Heart right ventricle (tissue), 16 donors: ENCODE data around the gene MOBP. TPM values are rescaled to one million over a fixed set of nuclear protein-coding genes. Genes with fewer than 3 reads are reported as not detected.
"Not testable (repeated sequence)": the region's sequence is repeated elsewhere in the genome, so short reads cannot be mapped to it uniquely, and the experiment has no call there.

Source experiments
- ATAC-seq, 8 donors: fragments of 200-7000 bp; cut with Tn5 transposase; one replicate each; pipeline ENCODE4 v1.9.1; 2020; ENCODE audit warnings: mild to moderate bottlenecking in 8 of 8, moderate library complexity in 8 of 8, moderate number of reproducible peaks in 1 of 8
- DNase-seq, 2 donors: peaks; one replicate each; pipeline ENCODE4 v3.0.0-alpha.2; 2020
- H3K27ac ChIP-seq, 10 donors: fragments of 200-600 bp; sonication (generic) in 2 of 10; one replicate each; pipeline versions ENCODE4 v1.5.0 to v1.8.0; 2020 to 2022; ENCODE audit warnings: mild to moderate bottlenecking in 3 of 10
- H3K27me3 ChIP-seq, 7 donors: fragments of 200-600 bp; one replicate each; pipeline ENCODE4 v1.8.0; 2021 to 2022; ENCODE audit warnings: mild to moderate bottlenecking in 2 of 7
- H3K36me3 ChIP-seq, 9 donors: fragments of 200-600 bp; sonication (generic) in 1 of 9; one replicate each; pipeline versions ENCODE4 v1.5.0 to v1.8.0; 2020 to 2022; ENCODE audit warnings: mild to moderate bottlenecking in 2 of 9
- H3K4me1 ChIP-seq, 9 donors: fragments of 200-600 bp; sonication (generic) in 1 of 9; one replicate each; pipeline versions ENCODE4 v1.5.0 to v1.8.0; 2020 to 2022; ENCODE audit warnings: mild to moderate bottlenecking in 4 of 9
- H3K4me3 ChIP-seq, 10 donors: fragments of 200-600 bp; sonication (generic) in 2 of 10; one replicate each; pipeline versions ENCODE4 v1.5.0 to v1.8.0; 2020 to 2022; ENCODE audit warnings: mild to moderate bottlenecking in 7 of 10, moderate library complexity in 2 of 10
- H3K9me3 ChIP-seq, 11 donors: fragments of 200-600 bp in 10 of 11; sonication (generic) in 2 of 11; one replicate each; pipeline versions ENCODE4 v1.5.0 to v1.8.0; 2013 to 2022; ENCODE audit warnings: mild to moderate bottlenecking in 2 of 11, control low read depth in 1 of 11, moderate library complexity in 1 of 11
- WGBS, 2 donors: extraction: QIAGEN DNeasy Blood & Tissue Kit; methylation state at CpG; one replicate each; pipeline ENCODE4 v1.1.7; 2013; ENCODE audit warnings: inconsistent platforms in 1 of 2; 5-methylcytosine and 5-hydroxymethylcytosine counted together
- intact Hi-C, 10 donors: fragments of 100-400 bp; cut with DNase I; formaldehyde crosslinking; loops; one replicate each; pipeline versions ENCODE4 v1.11.1 to v1.14.2; 2022
- polyA plus RNA-seq, 2 donors: library from polyadenylated mRNA; stranded (reverse); fragments of 200-250 nt; gene quantifications; one replicate each; pipeline ENCODE4 v1.2.3, GENCODE V29; 2013
- total RNA-seq, 10 donors: library from RNA; stranded (reverse); fragmentation: NEBNext Ultra II Directional in 3 of 10; extraction: Animal tissue kit (Norgen Biotek cat#: 25700) in 3 of 10; gene quantifications; one replicate each; pipeline versions ENCODE4 v1.2.1 to v1.2.4, GENCODE V29; 2021 to 2023
- TF ChIP-seq, protein P1 (sequence below), 9 donors: fragments of 200-600 bp; sonication (generic) in 2 of 9; IDR thresholded peaks; one replicate each; pipeline versions ENCODE4 v1.5.0 to v1.8.0; 2021 to 2022; ENCODE audit warnings: antibody characterized with exemption in 9 of 9, mild to moderate bottlenecking in 5 of 9, moderate library complexity in 1 of 9
- donor health status: Arrhythmogenic right ventricular cardiomyopathy.
- donor health status: ischemic (EF 13 %, LVEDD 7.1; RV severe dilation, severe dysfunction).
- donor health status: healthy with polysubstance abuse.
- donor health status: DM: no; HTN: yes; CAD: no.
- donor health status: DM: no; HTN: no; CAD: no.
- donor health status: ischemic (EF 25% LVEDD 6.9; RV normal size, moderate dysfunction).
- donor health status: ischemic (EF 25% LVEDD 5.7; RV mildly dilated, moderate dysfunction).
- donor health status: healthy.
- donor health status: DM: yes; HTN: yes; CAD: no.
- donor health status: Ischemic cardiomyopathy.
- donor health status: ischemic (EF 35%, LVEDD 5.7; RV mildly dilated, moderate dysfunction).
- donor health status: nonischemic (EF 11% LVEDD 7.7; RV severe dilation, severe dysfunction).
- donor health status: DM: yes; HTN: yes; CAD: no.
- donor health status: PGD.
- donor health status: ischemic (EF 29% LVEDD 5.4; RV normal size, mild dysfunction).
- donor health status: nonischemic (EF 23%, LVEDD 6.1; RV moderate dilation, normal function).

The MOBP gene
- total and polyA plus RNA-seq, 12 donors: 0.01 to 0.59 (median 0.11) TPM; not detected in 7

- peaks cover 0 to 9% (median 0%) of the 10 kb centered on the region in 7 donors for H3K27me3 ChIP-seq
- 61 to 79% methylated on average over 3 of the region's 3 CpGs for WGBS, 2 donors
- H3K27ac ChIP-seq: no peak overlapping the region
- DNase-seq: no peak
- intact Hi-C loops: loop anchor here in 8 of 10 donors (2.0 to 10.0 kb wide), 4 partner anchors 37 to 49 kb away; no protein-coding TSS in a partner anchor
- no peak for ATAC-seq
- no peaks in the 10 kb centered on the region for H3K36me3 ChIP-seq
- H3K4me3 ChIP-seq: no peak overlapping the region
- TF ChIP-seq, protein P1, sequence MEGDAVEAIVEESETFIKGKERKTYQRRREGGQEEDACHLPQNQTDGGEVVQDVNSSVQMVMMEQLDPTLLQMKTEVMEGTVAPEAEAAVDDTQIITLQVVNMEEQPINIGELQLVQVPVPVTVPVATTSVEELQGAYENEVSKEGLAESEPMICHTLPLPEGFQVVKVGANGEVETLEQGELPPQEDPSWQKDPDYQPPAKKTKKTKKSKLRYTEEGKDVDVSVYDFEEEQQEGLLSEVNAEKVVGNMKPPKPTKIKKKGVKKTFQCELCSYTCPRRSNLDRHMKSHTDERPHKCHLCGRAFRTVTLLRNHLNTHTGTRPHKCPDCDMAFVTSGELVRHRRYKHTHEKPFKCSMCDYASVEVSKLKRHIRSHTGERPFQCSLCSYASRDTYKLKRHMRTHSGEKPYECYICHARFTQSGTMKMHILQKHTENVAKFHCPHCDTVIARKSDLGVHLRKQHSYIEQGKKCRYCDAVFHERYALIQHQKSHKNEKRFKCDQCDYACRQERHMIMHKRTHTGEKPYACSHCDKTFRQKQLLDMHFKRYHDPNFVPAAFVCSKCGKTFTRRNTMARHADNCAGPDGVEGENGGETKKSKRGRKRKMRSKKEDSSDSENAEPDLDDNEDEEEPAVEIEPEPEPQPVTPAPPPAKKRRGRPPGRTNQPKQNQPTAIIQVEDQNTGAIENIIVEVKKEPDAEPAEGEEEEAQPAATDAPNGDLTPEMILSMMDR (IDR thresholded peaks at IDR 0.05): no peak
- H3K9me3 ChIP-seq: no peaks in the 10 kb centered on the region
- H3K4me1 ChIP-seq: peaks cover 0 to 5% (median 0%) of the 10 kb centered on the region in 9 donors
These were observed 17.7 kb upstream of the MOBP start for GRCh38 chr3:39449796-39450195.

DNA sequence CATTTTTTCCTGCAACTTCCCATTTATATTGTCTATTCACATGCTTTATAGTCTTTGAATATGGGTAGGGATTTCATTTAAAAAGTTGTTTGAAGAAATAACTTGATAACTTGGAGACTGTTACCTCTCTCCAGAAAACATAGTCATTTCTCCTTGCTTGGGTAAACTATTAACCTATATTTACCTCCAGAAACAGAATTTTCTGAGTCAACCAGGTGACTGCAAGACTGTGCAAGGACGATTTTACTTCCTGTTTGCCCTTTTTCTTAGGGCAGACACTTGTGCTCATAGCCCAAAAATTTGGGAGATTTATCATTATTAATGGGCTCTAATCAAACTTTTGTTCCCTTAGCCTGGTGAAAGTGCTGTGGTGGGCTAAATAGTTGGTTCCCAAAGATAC is 14.3 kb upstream of the MOBP start:
- no peak for ATAC-seq
- WGBS, 2 donors: 59 to 68% methylated on average over 1 of the region's 1 CpG
- Histone ChIP-seq H3K27ac (no peak overlapping the region), H3K36me3 (no peaks in the 10 kb centered on the region), H3K27me3 (peaks cover 0 to 22% (median 3%) of the 10 kb centered on the region in 7 donors), H3K9me3 (no peaks in the 10 kb centered on the region), H3K4me1 (no peaks in the 10 kb centered on the region), H3K4me3 (no peak overlapping the region)
- intact Hi-C loops: loop anchor here in 1 of 10 donors (5.0 kb wide), 1 partner anchor 44 kb away; no protein-coding TSS in a partner anchor
- no peak for DNase-seq
- TF ChIP-seq, protein P1 (IDR thresholded peaks at IDR 0.05): no peak

GRCh38 chr3:39453872-39454271 is 13.6 kb upstream of the MOBP start:
- whole genome bisulfite sequencing, 2 donors: 91% methylated on average over 7 of the region's 7 CpGs
- H3K9me3 ChIP-seq, ATAC-seq, H3K4me1 ChIP-seq, DNase-seq, H3K36me3 ChIP-seq, H3K27ac ChIP-seq, H3K4me3 ChIP-seq: not testable (repeated sequence)
- H3K27me3 ChIP-seq: peaks cover 0 to 24% (median 4%) of the 10 kb centered on the region in 7 donors
- intact Hi-C loops: loop anchor here in 1 of 10 donors (5.0 kb wide), 1 partner anchor 43 kb away; no protein-coding TSS in a partner anchor

DNA sequence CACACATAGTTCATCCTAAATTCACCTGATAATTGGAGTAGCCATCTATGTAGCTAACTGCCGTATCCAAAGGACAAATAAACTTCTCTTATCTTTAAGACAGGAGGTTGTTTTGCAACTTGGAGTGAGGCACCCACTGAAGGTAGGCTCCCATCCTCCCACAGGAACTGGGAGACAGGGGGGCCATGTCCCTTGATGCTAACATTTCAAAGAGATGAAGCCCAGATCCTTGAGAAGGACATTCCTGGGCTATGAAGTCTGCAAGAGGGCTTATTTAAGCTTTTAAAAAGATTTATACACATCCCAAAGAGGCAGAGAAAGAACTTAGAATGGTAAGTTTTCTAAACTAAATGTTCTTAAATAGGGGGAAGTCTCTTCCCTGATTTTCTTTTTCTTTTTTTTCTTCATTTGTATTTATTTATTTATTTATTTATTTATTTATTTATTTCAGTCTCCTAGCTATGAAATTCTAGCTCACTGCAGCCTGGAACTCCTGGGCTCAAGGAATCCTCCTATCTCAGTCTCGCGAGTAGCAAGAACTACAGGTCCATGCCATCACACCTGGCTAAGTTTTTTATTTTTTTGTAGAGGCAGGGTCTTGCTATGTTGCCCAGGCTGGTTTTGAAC is 12.8 kb upstream of the MOBP start:
- H3K36me3 ChIP-seq: no peaks in the 10 kb centered on the region
- no peaks in the 10 kb centered on the region for H3K4me1 ChIP-seq
- TF ChIP-seq, protein P1 (IDR thresholded peaks at IDR 0.05): no peak
- WGBS, 2 donors: 48 to 49% methylated on average over 3 of the region's 3 CpGs
- H3K27ac ChIP-seq: no peak overlapping the region
- DNase-seq (no peak), ATAC-seq (no peak)
- H3K27me3 ChIP-seq: peaks cover 0 to 29% (median 5%) of the 10 kb centered on the region in 7 donors
- no peak overlapping the region for H3K4me3 ChIP-seq
- intact Hi-C loops: loop anchor here in 1 of 10 donors (5.0 kb wide), 1 partner anchor 43 kb away; no protein-coding TSS in a partner anchor
- H3K9me3 ChIP-seq: no peaks in the 10 kb centered on the region

GRCh38 chr3:39456159-39456558 is 11.3 kb upstream of the MOBP start:
- ATAC-seq (no peak), DNase-seq (no peak)
- intact Hi-C loops: no loop called here
- Histone ChIP-seq H3K27me3 (peaks cover 0 to 32% (median 5%) of the 10 kb centered on the region in 7 donors), H3K27ac (no peak overlapping the region), H3K9me3 (no peaks in the 10 kb centered on the region), H3K36me3 (no peaks in the 10 kb centered on the region), H3K4me1 (no peaks in the 10 kb centered on the region), H3K4me3 (no peak overlapping the region)
- TF ChIP-seq, protein P1 (IDR thresholded peaks at IDR 0.05): no peak
- WGBS, 2 donors: 95 to 97% methylated on average over 20 of the region's 20 CpGs
